ENCODE results near the gene USP44. TPM values are rescaled to one million over a fixed set of nuclear protein-coding genes. Genes with fewer than 3 reads are reported as not detected.

Gene USP44
- total and polyA plus RNA-seq, 2 experiments from 2014 or later, result 235 to 248 TPM

DNA sequence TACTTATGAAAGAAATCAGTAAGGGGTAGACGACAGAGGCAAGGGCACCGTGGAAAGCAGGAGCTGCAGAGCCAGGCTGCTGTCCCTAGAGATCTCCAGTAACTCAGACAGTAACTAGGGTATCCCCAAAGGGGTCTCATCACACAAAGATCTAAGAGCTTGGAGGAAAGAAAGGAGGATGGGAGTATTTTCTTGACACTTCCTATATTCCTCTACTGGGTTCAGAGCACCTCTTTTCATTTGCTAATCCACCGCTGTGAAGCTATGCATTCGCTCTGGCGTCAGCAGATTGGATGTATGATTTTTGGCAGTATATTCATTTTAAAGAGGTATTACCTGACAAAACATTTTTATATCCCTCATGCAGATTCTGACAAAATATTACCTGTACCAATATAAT lies 12.6 kb downstream of the USP44 start (continued):
- TF ChIP-seq, protein P1, sequence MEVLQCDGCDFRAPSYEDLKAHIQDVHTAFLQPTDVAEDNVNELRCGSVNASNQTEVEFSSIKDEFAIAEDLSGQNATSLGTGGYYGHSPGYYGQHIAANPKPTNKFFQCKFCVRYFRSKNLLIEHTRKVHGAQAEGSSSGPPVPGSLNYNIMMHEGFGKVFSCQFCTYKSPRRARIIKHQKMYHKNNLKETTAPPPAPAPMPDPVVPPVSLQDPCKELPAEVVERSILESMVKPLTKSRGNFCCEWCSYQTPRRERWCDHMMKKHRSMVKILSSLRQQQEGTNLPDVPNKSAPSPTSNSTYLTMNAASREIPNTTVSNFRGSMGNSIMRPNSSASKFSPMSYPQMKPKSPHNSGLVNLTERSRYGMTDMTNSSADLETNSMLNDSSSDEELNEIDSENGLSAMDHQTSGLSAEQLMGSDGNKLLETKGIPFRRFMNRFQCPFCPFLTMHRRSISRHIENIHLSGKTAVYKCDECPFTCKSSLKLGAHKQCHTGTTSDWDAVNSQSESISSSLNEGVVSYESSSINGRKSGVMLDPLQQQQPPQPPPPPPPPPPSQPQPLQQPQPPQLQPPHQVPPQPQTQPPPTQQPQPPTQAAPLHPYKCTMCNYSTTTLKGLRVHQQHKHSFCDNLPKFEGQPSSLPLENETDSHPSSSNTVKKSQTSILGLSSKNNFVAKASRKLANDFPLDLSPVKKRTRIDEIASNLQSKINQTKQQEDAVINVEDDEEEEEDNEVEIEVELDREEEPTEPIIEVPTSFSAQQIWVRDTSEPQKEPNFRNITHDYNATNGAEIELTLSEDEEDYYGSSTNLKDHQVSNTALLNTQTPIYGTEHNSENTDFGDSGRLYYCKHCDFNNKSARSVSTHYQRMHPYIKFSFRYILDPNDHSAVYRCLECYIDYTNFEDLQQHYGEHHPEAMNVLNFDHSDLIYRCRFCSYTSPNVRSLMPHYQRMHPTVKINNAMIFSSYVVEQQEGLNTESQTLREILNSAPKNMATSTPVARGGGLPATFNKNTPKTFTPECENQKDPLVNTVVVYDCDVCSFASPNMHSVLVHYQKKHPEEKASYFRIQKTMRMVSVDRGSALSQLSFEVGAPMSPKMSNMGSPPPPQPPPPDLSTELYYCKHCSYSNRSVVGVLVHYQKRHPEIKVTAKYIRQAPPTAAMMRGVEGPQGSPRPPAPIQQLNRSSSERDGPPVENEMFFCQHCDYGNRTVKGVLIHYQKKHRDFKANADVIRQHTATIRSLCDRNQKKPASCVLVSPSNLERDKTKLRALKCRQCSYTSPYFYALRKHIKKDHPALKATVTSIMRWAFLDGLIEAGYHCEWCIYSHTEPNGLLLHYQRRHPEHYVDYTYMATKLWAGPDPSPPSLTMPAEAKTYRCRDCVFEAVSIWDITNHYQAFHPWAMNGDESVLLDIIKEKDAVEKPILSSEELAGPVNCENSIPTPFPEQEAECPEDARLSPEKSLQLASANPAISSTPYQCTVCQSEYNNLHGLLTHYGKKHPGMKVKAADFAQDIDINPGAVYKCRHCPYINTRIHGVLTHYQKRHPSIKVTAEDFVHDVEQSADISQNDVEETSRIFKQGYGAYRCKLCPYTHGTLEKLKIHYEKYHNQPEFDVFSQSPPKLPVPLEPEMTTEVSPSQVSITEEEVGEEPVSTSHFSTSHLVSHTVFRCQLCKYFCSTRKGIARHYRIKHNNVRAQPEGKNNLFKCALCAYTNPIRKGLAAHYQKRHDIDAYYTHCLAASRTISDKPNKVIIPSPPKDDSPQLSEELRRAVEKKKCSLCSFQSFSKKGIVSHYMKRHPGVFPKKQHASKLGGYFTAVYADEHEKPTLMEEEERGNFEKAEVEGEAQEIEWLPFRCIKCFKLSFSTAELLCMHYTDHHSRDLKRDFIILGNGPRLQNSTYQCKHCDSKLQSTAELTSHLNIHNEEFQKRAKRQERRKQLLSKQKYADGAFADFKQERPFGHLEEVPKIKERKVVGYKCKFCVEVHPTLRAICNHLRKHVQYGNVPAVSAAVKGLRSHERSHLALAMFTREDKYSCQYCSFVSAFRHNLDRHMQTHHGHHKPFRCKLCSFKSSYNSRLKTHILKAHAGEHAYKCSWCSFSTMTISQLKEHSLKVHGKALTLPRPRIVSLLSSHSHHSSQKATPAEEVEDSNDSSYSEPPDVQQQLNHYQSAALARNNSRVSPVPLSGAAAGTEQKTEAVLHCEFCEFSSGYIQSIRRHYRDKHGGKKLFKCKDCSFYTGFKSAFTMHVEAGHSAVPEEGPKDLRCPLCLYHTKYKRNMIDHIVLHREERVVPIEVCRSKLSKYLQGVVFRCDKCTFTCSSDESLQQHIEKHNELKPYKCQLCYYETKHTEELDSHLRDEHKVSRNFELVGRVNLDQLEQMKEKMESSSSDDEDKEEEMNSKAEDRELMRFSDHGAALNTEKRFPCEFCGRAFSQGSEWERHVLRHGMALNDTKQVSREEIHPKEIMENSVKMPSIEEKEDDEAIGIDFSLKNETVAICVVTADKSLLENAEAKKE (CRISPR knock-in tag; IDR thresholded peaks at IDR 0.05), result no peak
- TF ChIP-seq EZH2phosphoT487 (IDR thresholded peaks at IDR 0.05; ENCODE audit: unreplicated experiment), result no peak

DNA sequence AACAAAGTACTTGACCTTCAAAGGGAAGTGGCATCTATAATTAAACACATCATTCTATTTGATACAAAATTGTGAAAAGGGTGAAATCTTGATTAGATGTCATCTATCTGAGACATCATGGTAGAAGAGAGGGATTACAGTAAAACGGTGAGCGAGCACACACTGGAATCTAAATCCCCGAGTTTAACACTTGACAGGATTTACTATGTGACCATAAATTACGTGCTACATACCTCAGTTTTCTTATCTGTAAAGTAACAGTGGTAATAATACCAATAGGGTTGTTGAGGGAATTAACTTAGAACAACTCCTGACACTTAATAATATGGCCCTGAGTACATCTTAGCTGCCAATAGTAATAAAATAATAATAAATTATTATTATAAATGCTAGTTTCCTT lies 13.3 kb downstream of the USP44 start:
- Histone ChIP-seq H2AFZ (no peak overlapping the region), H4K20me1 (replicated peaks; ENCODE audit: insufficient read depth) (peaks cover 58% of the 10 kb centered on the region), H3K4me2 (peak overlapping the region; percentile 39), H3F3A (replicated peaks; ENCODE audit: low read depth) (no peaks in the 10 kb centered on the region), H3K9me2 (ENCODE audit: insufficient read depth) (no peaks in the 10 kb centered on the region), H3K79me2 (replicated peaks; ENCODE audit: insufficient read depth) (peaks cover 100% of the 10 kb centered on the region), H3K36me3 (ENCODE audit: insufficient read depth) (peaks cover 12% of the 10 kb centered on the region), H3K4me1 (ENCODE audit: insufficient read depth) (peaks cover 77% of the 10 kb centered on the region), H3K27me3 (ENCODE audit: insufficient read depth) (no peaks in the 10 kb centered on the region), H3K4me3 (no peak overlapping the region), H3K27ac (ENCODE audit: low read depth) (peak overlapping the region; percentile 70)
- TF ChIP-seq STAT1 (IDR thresholded peaks at IDR 0.05; ENCODE audit: unreplicated experiment) (no peak), JUNB (IDR thresholded peaks at IDR 0.05; ENCODE audit: unreplicated experiment) (no peak)
- TF ChIP-seq, protein P1 (CRISPR knock-in tag; IDR thresholded peaks at IDR 0.05), result no peak
- TF ChIP-seq, protein P2, sequence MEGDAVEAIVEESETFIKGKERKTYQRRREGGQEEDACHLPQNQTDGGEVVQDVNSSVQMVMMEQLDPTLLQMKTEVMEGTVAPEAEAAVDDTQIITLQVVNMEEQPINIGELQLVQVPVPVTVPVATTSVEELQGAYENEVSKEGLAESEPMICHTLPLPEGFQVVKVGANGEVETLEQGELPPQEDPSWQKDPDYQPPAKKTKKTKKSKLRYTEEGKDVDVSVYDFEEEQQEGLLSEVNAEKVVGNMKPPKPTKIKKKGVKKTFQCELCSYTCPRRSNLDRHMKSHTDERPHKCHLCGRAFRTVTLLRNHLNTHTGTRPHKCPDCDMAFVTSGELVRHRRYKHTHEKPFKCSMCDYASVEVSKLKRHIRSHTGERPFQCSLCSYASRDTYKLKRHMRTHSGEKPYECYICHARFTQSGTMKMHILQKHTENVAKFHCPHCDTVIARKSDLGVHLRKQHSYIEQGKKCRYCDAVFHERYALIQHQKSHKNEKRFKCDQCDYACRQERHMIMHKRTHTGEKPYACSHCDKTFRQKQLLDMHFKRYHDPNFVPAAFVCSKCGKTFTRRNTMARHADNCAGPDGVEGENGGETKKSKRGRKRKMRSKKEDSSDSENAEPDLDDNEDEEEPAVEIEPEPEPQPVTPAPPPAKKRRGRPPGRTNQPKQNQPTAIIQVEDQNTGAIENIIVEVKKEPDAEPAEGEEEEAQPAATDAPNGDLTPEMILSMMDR (conservative IDR thresholded peaks at IDR 0.05; ENCODE audit: low read depth in 2 of 2), result no peak
- Mint-ChIP-seq H3K4me3 (peak overlapping the region; percentile 32; the same call in 2 of the 3 replicates), H3K9me3 (no peaks in the 10 kb centered on the region; the same call in 2 of the 3 replicates), H3K36me3 (ENCODE audit: low read depth) (peaks cover 60% of the 10 kb centered on the region), H3K4me1 (peaks cover 69% of the 10 kb centered on the region), H3K27me3 (ENCODE audit: insufficient read depth, low read depth, poor library complexity) (peaks cover 13% of the 10 kb centered on the region), H3K27ac (0 out of 2 replicates have a peak overlapping the region, but pooled peaks have one; percentile 88)
- ATAC-seq (no peak), DNase-seq (ENCODE audit: low spot score) (no peak)

Data from GM23338 (cell line).